ENCODE results near the gene PNRC2.

- TF ChIP-seq CTCF (IDR thresholded peaks at IDR 0.05; ENCODE audit: low read length): no peak
- no peak for TF ChIP-seq EZH2 (optimal IDR thresholded peaks at IDR 0.05; ENCODE audit: low read depth, low read length)
These were observed 4.1 kb downstream of the PNRC2 start for GRCh38 chr1:23963617-23964234.

Measured in MM.1S (cell line).